MM.1S (cell line): ENCODE measurements around the gene WIPF3.

Source experiments
- EZH2 ChIP-seq: fragments of 300-600 bp; sonication (generic); optimal IDR thresholded peaks from 2 replicates; pipeline ENCODE3; 2017; ENCODE audit warnings: low read depth, mild to moderate bottlenecking, antibody characterized with exemption, low read length, mixed read lengths
- EZH2phosphoT487 ChIP-seq: fragments of 300-600 bp; sonication (generic); IDR thresholded peaks from 2 replicates; pipeline ENCODE4 v1.6.1; 2018; ENCODE audit warnings: antibody characterized with exemption, low read length
- TF ChIP-seq, protein P1 (sequence below): fragments of 300-600 bp; sonication (generic); IDR thresholded peaks from 2 replicates; pipeline ENCODE4 v1.5.1; 2016; ENCODE audit warnings: antibody characterized with exemption, low read length, mixed read lengths

DNA sequence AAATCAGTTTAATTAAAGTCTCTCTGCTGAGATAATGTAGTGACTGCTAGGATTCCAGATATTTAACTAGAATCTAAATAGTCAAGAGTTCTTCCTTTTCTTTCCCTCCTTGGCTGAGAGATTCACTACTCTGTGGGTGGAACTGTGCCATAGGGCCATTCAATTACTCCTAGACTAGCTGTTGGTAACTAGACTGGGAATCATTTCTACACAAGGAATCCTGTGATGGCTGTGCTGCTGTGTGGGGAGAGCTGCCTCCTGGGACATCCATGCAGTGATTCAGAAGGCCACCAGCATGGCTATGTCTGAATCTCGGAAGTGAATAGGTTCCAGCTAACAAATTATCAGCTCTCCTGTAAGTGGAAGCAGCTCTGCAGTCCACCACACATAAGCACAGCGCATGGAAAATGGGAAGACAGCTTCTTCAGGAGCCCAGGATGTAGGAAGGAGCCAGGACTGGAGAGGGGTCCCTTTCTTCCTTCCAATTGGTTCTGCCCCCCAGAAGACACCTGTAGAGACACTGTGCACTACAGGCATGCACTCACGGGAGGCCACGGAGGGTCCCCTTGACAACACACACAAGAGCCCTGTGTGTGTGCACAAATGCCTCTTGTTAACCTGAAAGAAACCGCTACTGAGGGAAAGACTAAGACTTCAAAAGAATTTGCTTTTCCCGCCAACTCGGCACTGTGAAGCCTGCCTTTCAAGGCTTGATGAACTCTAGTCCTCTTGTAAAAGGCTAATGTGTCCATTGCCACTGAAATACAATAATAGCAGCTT lies 116.8 kb downstream of the WIPF3 start:
- TF ChIP-seq, protein P1, sequence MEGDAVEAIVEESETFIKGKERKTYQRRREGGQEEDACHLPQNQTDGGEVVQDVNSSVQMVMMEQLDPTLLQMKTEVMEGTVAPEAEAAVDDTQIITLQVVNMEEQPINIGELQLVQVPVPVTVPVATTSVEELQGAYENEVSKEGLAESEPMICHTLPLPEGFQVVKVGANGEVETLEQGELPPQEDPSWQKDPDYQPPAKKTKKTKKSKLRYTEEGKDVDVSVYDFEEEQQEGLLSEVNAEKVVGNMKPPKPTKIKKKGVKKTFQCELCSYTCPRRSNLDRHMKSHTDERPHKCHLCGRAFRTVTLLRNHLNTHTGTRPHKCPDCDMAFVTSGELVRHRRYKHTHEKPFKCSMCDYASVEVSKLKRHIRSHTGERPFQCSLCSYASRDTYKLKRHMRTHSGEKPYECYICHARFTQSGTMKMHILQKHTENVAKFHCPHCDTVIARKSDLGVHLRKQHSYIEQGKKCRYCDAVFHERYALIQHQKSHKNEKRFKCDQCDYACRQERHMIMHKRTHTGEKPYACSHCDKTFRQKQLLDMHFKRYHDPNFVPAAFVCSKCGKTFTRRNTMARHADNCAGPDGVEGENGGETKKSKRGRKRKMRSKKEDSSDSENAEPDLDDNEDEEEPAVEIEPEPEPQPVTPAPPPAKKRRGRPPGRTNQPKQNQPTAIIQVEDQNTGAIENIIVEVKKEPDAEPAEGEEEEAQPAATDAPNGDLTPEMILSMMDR = no peak
- TF ChIP-seq EZH2phosphoT487 (no peak), EZH2 (no peak)
